ENCODE data around the gene GRID2.

GRCh38 chr4:93732509-93732908 is 1428.7 kb downstream of the GRID2 start:
- TF ChIP-seq REST (IDR thresholded peaks at IDR 0.05; ENCODE audit: insufficient read depth in 1 of 2, low read depth in 2 of 2, low read length in 2 of 2), result no peak
- TF ChIP-seq TAF1 (IDR thresholded peaks at IDR 0.05; ENCODE audit: borderline replicate concordance, insufficient read depth, low read length), result no peak
- no peak for TF ChIP-seq POLR2AphosphoS5 (IDR thresholded peaks at IDR 0.05; ENCODE audit: low read depth, low read length)
- TF ChIP-seq SIN3A (IDR thresholded peaks at IDR 0.05; ENCODE audit: borderline replicate concordance, insufficient read depth, low read length), result no peak
